Tibial nerve (tissue), 4 donors: Measurements from ENCODE around the gene TIMM22.

Experiments used
- CTCF ChIP-seq, 5 experiments: fragments of 200-600 bp in 3 of 5; fragments of 450-650 bp in 2 of 5; sonication (generic) in 3 of 5; IDR thresholded peaks; one replicate each; pipeline ENCODE4 v1.5.1; 2016 to 2019; ENCODE audit warnings: antibody characterized with exemption in 5 of 5, mild to moderate bottlenecking in 3 of 5, moderate library complexity in 2 of 5
- EP300 ChIP-seq, 2 donors: sonication (generic); formaldehyde crosslinking; IDR thresholded peaks; one replicate each; pipeline ENCODE4 v1.6.1; 2017; ENCODE audit warnings: antibody characterized with exemption in 2 of 2, mild to moderate bottlenecking in 1 of 2
- POLR2A ChIP-seq, 2 donors: fragments of 450-650 bp; IDR thresholded peaks; one replicate each; pipeline ENCODE4 v1.6.1; 2017; ENCODE audit warnings: antibody characterized with exemption in 2 of 2, mild to moderate bottlenecking in 2 of 2, moderate library complexity in 2 of 2

- TF ChIP-seq CTCF (IDR thresholded peaks at IDR 0.05) (no peak), POLR2A (IDR thresholded peaks at IDR 0.05) (no peak), EP300 (IDR thresholded peaks at IDR 0.05) (no peak)
Measured at GRCh38 chr17:1030684-1031532, 34.0 kb downstream of the TIMM22 start.
